H54 (cell line): ENCODE results near the gene INTS2.

Experiments used
- DNase-seq: peaks from one replicate; pipeline ENCODE4 v3.0.0; 2011; ENCODE audit warnings: low spot score, mixed read lengths; ENCODE audit not compliant: insufficient read length
- FAIRE-seq: peaks from 3 replicates; lab custom pipeline; 2011; peaks lifted over from hg19 to GRCh38; lab: Jason Lieb, UNC
- POLR2A ChIP-seq: IDR thresholded peaks from 2 replicates; pipeline ENCODE4 v1.6.1; 2011; ENCODE audit warnings: low read depth, mild to moderate bottlenecking, low read length

INTS2 gene

DNA sequence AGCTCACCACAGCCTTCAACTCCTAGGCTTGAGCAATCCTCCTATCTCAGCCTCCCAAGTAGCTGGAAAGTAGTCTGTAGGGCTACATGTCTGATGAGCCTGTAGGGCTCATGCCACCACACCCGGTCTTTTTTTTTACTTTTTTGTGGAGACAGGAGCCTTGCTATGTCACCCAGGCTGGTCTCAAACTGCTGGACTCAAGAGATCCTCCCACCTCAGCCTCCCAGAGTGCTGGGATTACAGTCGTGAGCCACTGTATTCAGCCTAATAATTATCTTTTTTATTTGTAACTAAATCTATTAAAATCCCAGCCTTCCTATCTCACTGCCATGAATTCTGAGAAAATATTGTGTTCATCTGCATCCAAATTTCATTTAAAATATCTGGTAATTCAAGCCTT lies 79.5 kb downstream of the INTS2 start:
- DNase-seq (no peak), FAIRE-seq (no peak)
- no peak for TF ChIP-seq POLR2A

GRCh38 chr17:61847659-61848058 lies 80.1 kb downstream of the INTS2 start:
- TF ChIP-seq POLR2A, result no peak
- FAIRE-seq (peak; percentile 6), DNase-seq (no peak)

DNA sequence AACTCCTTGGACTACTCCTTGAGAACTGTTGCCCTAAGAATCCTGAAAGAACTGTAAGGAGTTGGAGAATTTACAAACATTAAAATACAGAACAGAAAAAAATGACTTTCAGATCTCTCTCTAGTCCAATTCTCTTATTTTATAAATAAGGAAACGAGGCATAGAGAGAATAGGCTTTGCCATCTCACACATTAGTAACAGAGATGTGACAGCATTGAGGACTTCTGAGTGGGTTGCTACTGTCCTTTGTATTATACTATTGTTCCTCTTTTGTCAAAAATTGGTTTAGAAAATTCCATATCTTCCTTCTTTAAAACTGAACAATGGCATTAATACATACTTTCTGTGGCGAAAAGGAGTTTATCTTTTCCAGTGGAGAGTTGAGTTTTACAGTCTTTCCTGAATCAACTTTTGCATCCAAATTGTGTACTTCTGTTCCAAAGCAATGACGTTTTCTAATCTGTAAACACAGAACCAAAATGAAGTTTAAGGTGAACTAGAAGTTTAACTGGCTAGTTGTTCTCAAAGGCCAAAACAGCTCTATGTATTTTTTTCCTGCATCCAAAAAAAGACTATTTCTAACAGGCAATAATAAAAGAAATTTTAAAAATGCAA lies 80.9 kb downstream of the INTS2 start:
- no peak for TF ChIP-seq POLR2A
- FAIRE-seq (peak; percentile 72), DNase-seq (no peak)

DNA sequence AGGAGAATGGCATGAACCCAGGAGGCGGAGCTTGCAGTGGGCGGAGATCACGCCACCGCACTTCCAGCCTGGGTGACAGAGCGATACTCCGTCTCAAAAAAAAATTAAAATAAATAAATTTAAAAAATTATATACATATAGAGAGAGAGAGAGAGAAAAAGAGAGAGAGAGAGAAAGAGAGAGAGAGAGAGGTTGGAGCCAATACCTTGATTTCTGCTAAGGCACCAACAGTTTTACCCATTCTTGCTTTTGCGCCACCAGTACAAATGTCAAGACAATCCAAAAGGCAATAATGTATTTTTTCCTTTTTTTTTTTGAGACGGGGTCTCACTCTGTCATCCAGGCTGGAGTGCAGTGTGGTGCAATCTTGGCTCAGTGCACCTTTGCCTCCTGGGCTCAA lies 81.7 kb downstream of the INTS2 start:
- DNase-seq (no peak), FAIRE-seq (no peak)
- TF ChIP-seq POLR2A, result no peak

GRCh38 chr17:61843435-61843834 lies 84.3 kb downstream of the INTS2 start:
- no peak for TF ChIP-seq POLR2A
- DNase-seq, result no peak
- FAIRE-seq, result peak; percentile 57

GRCh38 chr17:61842899-61843298 lies 84.9 kb downstream of the INTS2 start:
- FAIRE-seq, result peak; percentile 75

DNA sequence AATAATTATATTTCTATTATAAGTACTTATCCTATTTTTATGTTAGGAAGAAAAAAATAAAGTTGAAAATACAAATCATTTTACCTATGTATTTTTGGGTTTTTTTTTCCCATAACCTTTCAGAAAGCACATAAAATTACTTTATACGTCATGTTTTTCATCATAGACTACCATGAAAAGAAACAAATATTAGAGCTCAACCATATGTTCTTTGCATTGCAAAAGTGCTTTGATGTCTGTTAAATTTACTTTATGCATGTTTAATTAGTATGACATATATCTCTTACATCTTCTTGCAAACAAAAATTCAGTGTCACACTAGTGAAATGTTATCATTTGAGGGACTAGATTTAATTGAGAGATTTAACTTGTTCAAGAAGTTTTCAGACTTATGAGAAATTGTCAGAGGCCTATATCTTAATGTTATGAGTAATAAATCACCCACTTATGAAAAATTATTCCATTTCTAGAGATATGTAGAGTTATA lies 88.4 kb downstream of the INTS2 start:
- FAIRE-seq, result peak; percentile 79
- TF ChIP-seq POLR2A, result no peak
- no peak for DNase-seq

More at GRCh38 chr17:61842899-61843298, 84.9 kb downstream of the INTS2 start:
- TF ChIP-seq POLR2A, result no peak
- DNase-seq, result no peak

- TF ChIP-seq POLR2A, result no peak
- peak; percentile 87 for FAIRE-seq
- peak; percentile 30 for DNase-seq
These were observed 90.4 kb downstream of the INTS2 start for GRCh38 chr17:61837175-61838051.

- no peak for DNase-seq
- FAIRE-seq, result peak; percentile 36
- TF ChIP-seq POLR2A, result no peak
These were observed 91.3 kb downstream of the INTS2 start for GRCh38 chr17:61836266-61837174.

- peak; percentile 80 for FAIRE-seq
These were observed 92.2 kb downstream of the INTS2 start for GRCh38 chr17:61835606-61836005.

DNA sequence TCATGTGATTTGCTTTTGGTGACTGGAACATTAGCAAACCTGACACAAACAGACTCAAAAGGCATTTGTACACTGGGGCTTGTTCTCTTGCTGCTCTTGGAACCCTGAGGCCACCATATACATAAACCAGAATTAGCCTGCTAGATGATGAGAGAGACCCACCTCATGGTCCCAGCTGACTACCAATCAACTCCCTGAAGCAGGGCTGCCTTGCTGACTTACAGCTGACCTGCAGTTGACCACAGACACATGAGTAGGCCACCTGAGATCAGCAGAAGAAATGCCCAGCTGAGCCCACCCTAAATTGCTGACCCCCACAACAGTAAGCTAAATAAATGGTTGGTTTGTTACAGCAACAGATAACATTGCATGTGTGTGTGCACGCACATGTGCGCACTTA lies 93.2 kb downstream of the INTS2 start:
- peak; percentile 74 for FAIRE-seq
- DNase-seq, result no peak

More at GRCh38 chr17:61835606-61836005, 92.2 kb downstream of the INTS2 start:
- no peak for DNase-seq
- no peak for TF ChIP-seq POLR2A

DNA sequence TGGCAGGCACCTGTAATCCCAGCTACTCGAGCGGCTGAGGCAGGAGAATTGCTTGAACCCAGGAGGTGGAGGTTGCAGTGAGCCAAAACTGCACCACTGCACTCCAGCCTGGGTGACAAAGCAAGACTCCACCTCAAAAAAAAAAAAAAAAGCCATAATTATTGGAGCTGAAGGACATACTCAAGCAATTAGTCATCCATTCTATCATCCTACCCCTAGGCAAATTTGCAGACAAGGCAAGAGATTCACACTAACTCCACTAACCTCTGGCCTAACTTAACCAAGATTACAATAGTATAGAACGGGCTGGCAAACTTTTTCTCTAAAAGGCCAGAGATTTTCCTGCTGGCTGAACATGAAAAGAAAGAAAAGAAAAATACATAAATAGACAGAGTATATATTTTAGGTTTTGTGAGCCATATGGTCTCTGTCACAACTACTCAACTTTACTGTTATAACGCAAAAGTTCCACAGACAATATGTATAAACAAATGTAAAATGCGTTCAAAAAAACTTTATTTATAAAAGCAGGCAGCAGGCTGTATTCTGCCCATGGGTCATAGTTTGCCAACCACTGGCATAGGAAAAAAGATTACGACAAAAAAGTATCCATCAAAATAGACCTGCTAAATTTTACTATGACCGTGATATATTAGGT lies 94.1 kb downstream of the INTS2 start:
- peak; percentile 26 for DNase-seq
- peak; percentile 98 for FAIRE-seq
- no peak for TF ChIP-seq POLR2A

More for the DNA sequence above, 93.2 kb downstream of the INTS2 start:
- TF ChIP-seq POLR2A, result no peak

- FAIRE-seq, result no peak
- no peak for TF ChIP-seq POLR2A
- DNase-seq, result no peak
These were observed 95.3 kb downstream of the INTS2 start for GRCh38 chr17:61832463-61832862.

DNA sequence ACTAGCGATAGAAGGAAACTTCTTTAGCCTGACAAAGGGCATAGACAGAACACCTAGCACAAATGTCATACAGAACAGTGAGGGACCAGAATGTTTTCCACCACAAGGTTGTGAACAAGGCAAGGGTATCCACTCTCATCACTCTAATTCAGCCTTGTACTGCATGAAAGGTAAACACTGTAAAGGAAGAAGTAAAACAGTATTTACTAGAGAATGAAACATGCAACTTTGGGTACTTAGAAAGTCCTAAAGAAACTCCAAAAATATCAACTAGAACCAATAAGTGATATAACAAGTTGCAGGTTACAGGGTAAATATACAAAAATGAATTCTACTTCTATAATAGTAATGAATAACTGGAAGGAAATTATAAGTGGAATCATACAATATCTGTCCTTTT lies 96.7 kb downstream of the INTS2 start:
- peak; percentile 62 for FAIRE-seq
- TF ChIP-seq POLR2A, result no peak

More for the DNA sequence above, 96.7 kb downstream of the INTS2 start:
- DNase-seq, result no peak
